Measurements from ENCODE around the gene MCF2L2. TPM values are rescaled to one million over a fixed set of nuclear protein-coding genes. Genes with fewer than 3 reads are reported as not detected.
A peak's percentile ranks its signal among the peaks of the same experiment; 100 is the strongest.

The MCF2L2 gene
- total and polyA plus RNA-seq, 9 of the 15 experiments (the other 6 are each of a cell fraction or from before 2014, with no cell fraction given), result 0.56 to 4.2 (median 3.0) TPM

GRCh38 chr3:183448369-183449128 lies 20.1 kb upstream of the MCF2L2 start:
- H4K20me1 ChIP-seq (replicated peaks; ENCODE audit: control insufficient read depth, insufficient read depth, low read length), result no peaks in the 10 kb centered on the region
- BruUV-seq (replicated peaks), result no TSS peak
- no peaks in the 10 kb centered on the region for H3K27me3 ChIP-seq (ENCODE audit: control insufficient read depth in 2 of 2, insufficient read depth in 2 of 2, low read length in 2 of 2)
- no peak for FAIRE-seq
- H3K4me3 ChIP-seq, result peak overlapping the region; percentile 76
- H3K36me3 ChIP-seq (ENCODE audit: control insufficient read depth, insufficient read depth, low read length), result peaks cover 17% of the 10 kb centered on the region; the same call in 2 of the 3 replicates
- ChIA-PET POLR2A (interaction anchor here (0.5 to 3.6 kb wide), 12 partner anchors 9 to 436 kb away, joined by 3 to 19 read pairs (median 3); partner anchors contain the start of gene PARL), CTCF (ENCODE audit: low intra/inter-chr PET ratio) (interaction anchor here (1.1 kb wide), 1 partner anchor 66 kb away, joined by 3 read pairs; no protein-coding TSS in a partner anchor)
- peaks cover 0 to 7% of the 10 kb centered on the region in 2 experiments; a peak in 2 of 5 replicates for H3K4me1 ChIP-seq (replicated peaks in 1 of 2; ENCODE audit: control insufficient read depth in 2 of 2, insufficient read depth in 2 of 2, low read length in 2 of 2)
- ATAC-seq, result peak; percentile 12
- H3K4me2 ChIP-seq (ENCODE audit: insufficient read depth, low read length), result peak overlapping the region; percentile 96
- peaks cover 11% of the 10 kb centered on the region for H3K9me3 ChIP-seq (replicated peaks; ENCODE audit: control insufficient read depth, insufficient read depth, low read depth, low read length)
- intact Hi-C loops (cut with micrococcal nuclease) (loop anchor here (5.0 kb wide), 2 partner anchors 36 to 56 kb away; no protein-coding TSS in a partner anchor), in situ Hi-C loops (cut with MboI) (no loop called here)
- H3K9me1 ChIP-seq (ENCODE audit: control insufficient read depth, insufficient read depth, low read length), result no peaks in the 10 kb centered on the region
- 3% methylated on average over 3 of the region's 3 CpGs for WGBS (ENCODE audit: insufficient coverage, low coverage, missing lambda C conversion rate)
- no peak for DNase-seq (ENCODE audit: extremely low read depth in 1 of 4, low spot score in 3 of 4)
- H3K79me2 ChIP-seq (ENCODE audit: control insufficient read depth, insufficient read depth, low read length), result peaks cover 31% of the 10 kb centered on the region
- peak overlapping the region; percentile 17; the same call in 2 of the 3 replicates for H3K27ac ChIP-seq (ENCODE audit: extremely low read depth, low read depth, low read length)
- peak overlapping the region; percentile 98; the same call in 1 of the 2 replicates for H2AFZ ChIP-seq (ENCODE audit: low read depth, low read length)
- H3K9ac ChIP-seq (ENCODE audit: insufficient read depth in 1 of 2, low read depth in 2 of 2, low read length in 2 of 2), result peak overlapping the region in 1 of 2 experiments; percentile 79; a peak in 2 of 4 replicates
- TF ChIP-seq ZNF551 (CRISPR knock-in tag; IDR thresholded peaks at IDR 0.05) (no peak), ZNF280A (IDR thresholded peaks at IDR 0.05; ENCODE audit: low read depth, partially characterized antibody) (no peak), PATZ1 (CRISPR knock-in tag; IDR thresholded peaks at IDR 0.05; ENCODE audit: borderline replicate concordance) (no peak), LCOR (CRISPR knock-in tag; IDR thresholded peaks at IDR 0.05) (no peak), GATAD2B (IDR thresholded peaks at IDR 0.05; ENCODE audit: borderline replicate concordance) (0 out of 2 replicates have a peak, but pooled peaks have one; percentile 55), PTRF (tag; IDR thresholded peaks at IDR 0.05) (no peak), KDM1A (IDR thresholded peaks at IDR 0.05) (0 out of 4 replicates have a peak, but pooled peaks of 1 of the 2 experiments have one; percentile 10), NFE2 (IDR thresholded peaks at IDR 0.05; ENCODE audit: low read depth) (0 out of 2 replicates have a peak, but pooled peaks have one; percentile 13), GATA2 (CRISPR knock-in tag; IDR thresholded peaks at IDR 0.05) (no peak), ZNF274 (IDR thresholded peaks at IDR 0.05; ENCODE audit: borderline replicate concordance, low read depth, low read length) (no peak), JUND (IDR thresholded peaks at IDR 0.05; ENCODE audit: borderline replicate concordance, low read depth, low read length) (no peak), JUND (tag; IDR thresholded peaks at IDR 0.05; ENCODE audit: borderline replicate concordance, low read depth, low read length) (no peak), MAFG (tag; conservative IDR thresholded peaks at IDR 0.05) (no peak), HDAC1 (IDR thresholded peaks at IDR 0.05) (no peak), THRA (IDR thresholded peaks at IDR 0.05) (no peak), C11orf30 (IDR thresholded peaks at IDR 0.05; ENCODE audit: low read depth) (0 out of 2 replicates have a peak, but pooled peaks have one; percentile 4)
